ENCODE data around the gene ZFYVE21.

Gene ZFYVE21

DNA sequence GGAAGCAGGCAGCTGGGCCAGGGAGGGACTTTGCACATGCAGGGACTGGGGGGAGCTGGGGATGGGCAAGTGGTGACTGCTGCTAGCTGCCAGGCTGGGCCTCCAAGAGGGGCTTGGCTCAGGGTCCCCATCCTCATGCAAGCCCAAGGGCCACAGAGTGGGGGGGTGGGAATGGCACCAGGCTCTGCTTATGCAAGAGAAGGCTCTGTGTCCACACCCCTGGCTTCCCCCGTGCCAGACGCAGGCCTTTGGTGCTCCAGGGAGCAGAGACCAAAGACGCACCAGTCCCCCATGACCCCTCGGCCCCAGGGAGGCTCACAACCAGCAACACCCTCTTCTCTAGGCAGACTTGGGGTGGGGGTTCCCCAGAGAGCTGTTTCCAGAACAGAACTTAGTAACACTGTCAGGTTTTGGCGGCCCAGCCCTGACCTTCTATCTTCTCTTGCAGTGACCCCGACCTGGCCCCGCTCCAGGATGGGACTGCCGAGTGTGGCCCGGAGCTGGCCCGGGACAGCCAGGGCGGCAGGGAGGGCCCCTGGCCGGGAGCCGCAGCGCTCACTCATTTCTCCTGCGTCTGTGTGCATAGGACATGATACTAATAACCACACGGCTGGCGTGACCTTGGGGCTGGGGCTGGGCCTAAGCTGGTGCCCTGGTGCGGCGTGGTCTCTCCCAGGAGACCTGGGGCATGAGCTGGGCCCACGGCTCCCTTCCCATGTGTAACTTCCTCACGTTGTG, 14.7 kb upstream of the ZFYVE21 start:
- no peak for DNase-seq (ENCODE audit: extremely low read depth, insufficient read length)
- H3K4me3 ChIP-seq (replicated peaks; ENCODE audit: low read depth, low read length) = no peak overlapping the region
- peaks cover 39% of the 10 kb centered on the region for H3K36me3 ChIP-seq (ENCODE audit: control insufficient read depth, insufficient read depth, low read length)
- H3K27me3 ChIP-seq (replicated peaks; ENCODE audit: control insufficient read depth, insufficient read depth, low read length) = no peaks in the 10 kb centered on the region
- TF ChIP-seq, protein P1, sequence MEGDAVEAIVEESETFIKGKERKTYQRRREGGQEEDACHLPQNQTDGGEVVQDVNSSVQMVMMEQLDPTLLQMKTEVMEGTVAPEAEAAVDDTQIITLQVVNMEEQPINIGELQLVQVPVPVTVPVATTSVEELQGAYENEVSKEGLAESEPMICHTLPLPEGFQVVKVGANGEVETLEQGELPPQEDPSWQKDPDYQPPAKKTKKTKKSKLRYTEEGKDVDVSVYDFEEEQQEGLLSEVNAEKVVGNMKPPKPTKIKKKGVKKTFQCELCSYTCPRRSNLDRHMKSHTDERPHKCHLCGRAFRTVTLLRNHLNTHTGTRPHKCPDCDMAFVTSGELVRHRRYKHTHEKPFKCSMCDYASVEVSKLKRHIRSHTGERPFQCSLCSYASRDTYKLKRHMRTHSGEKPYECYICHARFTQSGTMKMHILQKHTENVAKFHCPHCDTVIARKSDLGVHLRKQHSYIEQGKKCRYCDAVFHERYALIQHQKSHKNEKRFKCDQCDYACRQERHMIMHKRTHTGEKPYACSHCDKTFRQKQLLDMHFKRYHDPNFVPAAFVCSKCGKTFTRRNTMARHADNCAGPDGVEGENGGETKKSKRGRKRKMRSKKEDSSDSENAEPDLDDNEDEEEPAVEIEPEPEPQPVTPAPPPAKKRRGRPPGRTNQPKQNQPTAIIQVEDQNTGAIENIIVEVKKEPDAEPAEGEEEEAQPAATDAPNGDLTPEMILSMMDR (IDR thresholded peaks at IDR 0.05; ENCODE audit: insufficient read depth, low read length, poor library complexity, severe bottlenecking) = no peak

DNA sequence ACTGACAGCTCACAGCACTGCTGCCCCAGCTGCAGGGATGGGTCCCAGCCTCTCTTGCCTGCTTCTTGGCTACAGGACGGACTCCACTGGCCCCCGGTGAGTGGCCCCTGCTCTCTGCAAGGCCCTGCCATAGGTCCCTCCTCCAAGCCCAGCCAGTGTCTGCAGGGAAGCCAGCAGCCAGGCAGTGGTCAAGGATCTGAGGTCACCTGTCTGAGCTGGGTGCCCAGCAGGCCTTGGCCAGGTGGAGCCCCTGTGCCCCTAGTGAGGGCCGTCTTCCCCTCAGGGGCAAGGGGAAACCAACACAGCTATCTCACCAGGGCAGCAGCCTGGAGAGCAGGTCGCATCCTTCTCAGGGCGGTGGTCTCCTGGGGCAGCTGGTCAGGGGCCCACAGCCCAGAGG, 13.5 kb upstream of the ZFYVE21 start:
- TF ChIP-seq, protein P1 (IDR thresholded peaks at IDR 0.05; ENCODE audit: insufficient read depth, low read length, poor library complexity, severe bottlenecking) = no peak
- no peaks in the 10 kb centered on the region for H3K27me3 ChIP-seq (replicated peaks; ENCODE audit: control insufficient read depth, insufficient read depth, low read length)
- DNase-seq (ENCODE audit: extremely low read depth, insufficient read length) = no peak
- peaks cover 50% of the 10 kb centered on the region for H3K36me3 ChIP-seq (ENCODE audit: control insufficient read depth, insufficient read depth, low read length)
- H3K4me3 ChIP-seq (replicated peaks; ENCODE audit: low read depth, low read length) = no peak overlapping the region

DNA sequence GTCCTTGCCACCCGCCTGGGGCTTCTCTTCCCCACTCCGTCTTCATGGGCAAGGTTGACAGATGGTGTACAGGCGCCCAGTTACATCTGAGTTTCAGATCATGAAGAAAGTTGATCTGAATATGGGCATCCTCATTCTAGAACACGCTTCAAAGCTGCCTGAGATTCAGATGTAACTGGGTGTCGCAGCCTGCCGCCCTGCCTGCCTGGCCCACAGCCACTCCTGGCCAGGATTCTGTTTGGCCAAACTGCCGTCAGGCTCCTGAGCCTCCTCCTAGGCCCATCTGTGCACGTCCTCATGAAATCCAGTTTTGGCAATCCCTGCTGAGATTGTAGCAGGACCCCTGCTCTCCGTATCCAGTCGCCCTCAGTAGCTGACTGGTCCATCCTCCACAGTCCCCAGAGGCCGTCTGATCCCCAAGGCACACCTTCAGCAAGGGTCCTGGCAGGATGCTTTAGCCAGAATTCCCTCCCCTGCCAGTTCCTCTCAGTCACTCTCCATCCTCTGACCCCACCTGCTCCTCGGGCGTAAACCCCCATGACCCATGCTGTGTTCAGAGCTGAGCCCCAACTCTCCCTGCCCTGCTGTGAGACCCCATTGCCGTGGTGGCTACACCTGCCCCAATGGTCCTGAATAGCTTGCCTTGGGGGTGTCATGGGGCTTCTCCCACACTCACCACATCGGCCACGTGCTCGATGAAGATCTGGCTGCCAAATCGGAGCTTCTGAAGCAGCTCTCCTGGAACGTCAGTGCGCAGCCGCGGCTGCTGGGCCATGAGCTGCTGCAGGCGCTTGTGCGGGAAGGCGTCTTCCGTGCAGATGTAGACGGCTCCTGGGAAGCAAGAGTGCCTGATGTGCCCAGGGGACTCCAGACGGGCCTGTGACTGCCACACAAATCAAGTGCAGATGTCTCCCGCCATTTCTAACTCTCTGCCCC, 12.8 kb upstream of the ZFYVE21 start:
- Histone ChIP-seq H3K36me3 (ENCODE audit: control insufficient read depth, insufficient read depth, low read length) (peaks cover 55% of the 10 kb centered on the region), H3K4me3 (replicated peaks; ENCODE audit: low read depth, low read length) (no peak overlapping the region), H3K27me3 (replicated peaks; ENCODE audit: control insufficient read depth, insufficient read depth, low read length) (no peaks in the 10 kb centered on the region)
- TF ChIP-seq, protein P1 (IDR thresholded peaks at IDR 0.05; ENCODE audit: insufficient read depth, low read length, poor library complexity, severe bottlenecking) = no peak
- DNase-seq (ENCODE audit: extremely low read depth, insufficient read length) = no peak

DNA sequence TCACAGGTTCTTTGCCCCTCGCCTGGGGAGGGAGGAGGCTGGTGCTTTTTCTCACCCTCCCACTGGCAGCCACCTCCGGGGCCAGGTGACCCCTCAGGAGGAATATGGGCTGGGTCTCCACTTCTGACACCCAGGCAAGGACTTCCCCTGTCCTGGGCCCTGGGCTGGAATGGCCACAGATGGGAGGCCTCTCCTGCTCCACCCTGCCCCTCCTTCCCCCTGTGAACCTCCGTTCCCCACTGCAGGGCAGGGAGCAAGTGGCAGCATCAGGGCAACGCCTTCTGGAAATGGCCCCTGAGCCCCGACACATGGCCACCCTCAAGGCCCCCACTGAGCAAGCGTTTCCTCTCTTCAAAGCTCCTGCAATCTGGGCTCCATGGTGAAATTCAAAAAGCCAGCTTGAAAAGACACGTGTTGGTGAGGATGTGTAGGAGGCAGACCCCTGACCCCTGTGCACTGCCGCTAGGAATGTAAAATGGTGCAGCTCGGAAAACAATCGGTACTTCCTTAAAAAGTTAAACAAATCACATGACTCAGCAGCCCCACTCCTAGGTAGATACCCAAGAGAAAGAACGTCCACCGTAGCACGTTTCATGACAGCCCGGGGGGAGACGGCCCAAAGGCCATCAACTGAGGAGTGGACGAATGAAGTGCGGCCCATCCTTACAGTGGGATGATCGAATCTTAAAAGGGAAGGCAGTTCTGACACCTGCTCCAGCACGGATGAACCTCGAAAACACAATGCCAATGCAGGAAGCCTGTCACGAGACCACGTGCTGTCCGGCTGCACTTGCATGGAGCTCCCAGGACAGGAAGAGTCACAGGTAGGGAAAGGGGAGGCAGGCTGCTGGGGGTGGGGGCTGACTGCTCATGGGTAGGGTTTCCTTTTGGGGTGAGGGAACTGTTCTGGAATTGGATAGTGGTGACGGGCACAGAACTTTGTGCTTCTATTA, 11.9 kb upstream of the ZFYVE21 start:
- DNase-seq (ENCODE audit: extremely low read depth, insufficient read length) = no peak
- Histone ChIP-seq H3K36me3 (ENCODE audit: control insufficient read depth, insufficient read depth, low read length) (peaks cover 60% of the 10 kb centered on the region), H3K4me3 (replicated peaks; ENCODE audit: low read depth, low read length) (no peak overlapping the region), H3K27me3 (replicated peaks; ENCODE audit: control insufficient read depth, insufficient read depth, low read length) (no peaks in the 10 kb centered on the region)
- TF ChIP-seq, protein P1 (IDR thresholded peaks at IDR 0.05; ENCODE audit: insufficient read depth, low read length, poor library complexity, severe bottlenecking) = no peak

DNA sequence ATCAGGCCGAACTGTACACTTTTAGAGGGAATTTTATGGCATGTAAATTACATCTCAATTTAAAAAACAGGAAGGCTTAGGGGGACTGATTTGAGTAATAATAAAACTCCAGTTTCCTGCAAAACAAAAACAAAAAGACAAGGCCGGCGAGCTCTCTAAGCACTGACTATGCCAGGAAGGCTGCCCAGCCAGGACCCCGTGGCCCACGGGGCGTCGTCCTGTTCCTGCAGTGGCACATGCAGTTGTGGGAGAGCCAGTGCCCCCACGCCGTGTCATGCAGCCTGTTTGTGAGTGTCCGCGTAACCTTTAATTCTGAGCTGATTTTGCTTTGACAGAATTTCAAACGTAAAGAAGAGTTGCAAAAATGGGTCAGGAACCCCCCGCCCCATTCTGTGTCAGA, 10.9 kb upstream of the ZFYVE21 start:
- no peaks in the 10 kb centered on the region for H3K27me3 ChIP-seq (replicated peaks; ENCODE audit: control insufficient read depth, insufficient read depth, low read length)
- no peak overlapping the region for H3K4me3 ChIP-seq (replicated peaks; ENCODE audit: low read depth, low read length)
- no peak for DNase-seq (ENCODE audit: extremely low read depth, insufficient read length)
- TF ChIP-seq, protein P1 (IDR thresholded peaks at IDR 0.05; ENCODE audit: insufficient read depth, low read length, poor library complexity, severe bottlenecking) = no peak
- H3K36me3 ChIP-seq (ENCODE audit: control insufficient read depth, insufficient read depth, low read length) = peaks cover 57% of the 10 kb centered on the region
